Coronary artery (tissue), 2 donors: ENCODE measurements around the gene ZBTB40.

Source experiments
- DNase-seq: peaks from one replicate; pipeline ENCODE4 v3.0.0-alpha.2; 2017; ENCODE audit warnings: low spot score
- H3K27ac ChIP-seq, 2 donors: fragments of 200-600 bp; sonication (generic); one replicate each; pipeline ENCODE4 v1.5.1; 2016 to 2019
- H3K4me3 ChIP-seq: fragments of 200-600 bp; sonication (generic); 2 replicates; pipeline ENCODE4 v1.5.1; 2016; ENCODE audit warnings: mild to moderate bottlenecking, moderate library complexity
- TF ChIP-seq, protein P1 (sequence below): fragments of 200-600 bp; sonication (generic); IDR thresholded peaks from one replicate; pipeline ENCODE4 v1.5.1; 2019; ENCODE audit warnings: antibody characterized with exemption

The ZBTB40 gene

GRCh38 chr1:22543679-22544078 lies 92.0 kb downstream of the ZBTB40 start:
- no peak for DNase-seq
- Histone ChIP-seq H3K4me3 (no peak overlapping the region), H3K27ac (no peak overlapping the region)
- TF ChIP-seq, protein P1, sequence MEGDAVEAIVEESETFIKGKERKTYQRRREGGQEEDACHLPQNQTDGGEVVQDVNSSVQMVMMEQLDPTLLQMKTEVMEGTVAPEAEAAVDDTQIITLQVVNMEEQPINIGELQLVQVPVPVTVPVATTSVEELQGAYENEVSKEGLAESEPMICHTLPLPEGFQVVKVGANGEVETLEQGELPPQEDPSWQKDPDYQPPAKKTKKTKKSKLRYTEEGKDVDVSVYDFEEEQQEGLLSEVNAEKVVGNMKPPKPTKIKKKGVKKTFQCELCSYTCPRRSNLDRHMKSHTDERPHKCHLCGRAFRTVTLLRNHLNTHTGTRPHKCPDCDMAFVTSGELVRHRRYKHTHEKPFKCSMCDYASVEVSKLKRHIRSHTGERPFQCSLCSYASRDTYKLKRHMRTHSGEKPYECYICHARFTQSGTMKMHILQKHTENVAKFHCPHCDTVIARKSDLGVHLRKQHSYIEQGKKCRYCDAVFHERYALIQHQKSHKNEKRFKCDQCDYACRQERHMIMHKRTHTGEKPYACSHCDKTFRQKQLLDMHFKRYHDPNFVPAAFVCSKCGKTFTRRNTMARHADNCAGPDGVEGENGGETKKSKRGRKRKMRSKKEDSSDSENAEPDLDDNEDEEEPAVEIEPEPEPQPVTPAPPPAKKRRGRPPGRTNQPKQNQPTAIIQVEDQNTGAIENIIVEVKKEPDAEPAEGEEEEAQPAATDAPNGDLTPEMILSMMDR = no peak

- Histone ChIP-seq H3K27ac (no peak overlapping the region), H3K4me3 (no peak overlapping the region)
- TF ChIP-seq, protein P1 = no peak
- DNase-seq = no peak
Observed at GRCh38 chr1:22544606-22545005, 93.0 kb downstream of the ZBTB40 start.

- no peak overlapping the region for H3K27ac ChIP-seq
- DNase-seq = no peak
- H3K4me3 ChIP-seq = no peak overlapping the region
- TF ChIP-seq, protein P1 = no peak
Observed at GRCh38 chr1:22545141-22545540, 93.5 kb downstream of the ZBTB40 start.

DNA sequence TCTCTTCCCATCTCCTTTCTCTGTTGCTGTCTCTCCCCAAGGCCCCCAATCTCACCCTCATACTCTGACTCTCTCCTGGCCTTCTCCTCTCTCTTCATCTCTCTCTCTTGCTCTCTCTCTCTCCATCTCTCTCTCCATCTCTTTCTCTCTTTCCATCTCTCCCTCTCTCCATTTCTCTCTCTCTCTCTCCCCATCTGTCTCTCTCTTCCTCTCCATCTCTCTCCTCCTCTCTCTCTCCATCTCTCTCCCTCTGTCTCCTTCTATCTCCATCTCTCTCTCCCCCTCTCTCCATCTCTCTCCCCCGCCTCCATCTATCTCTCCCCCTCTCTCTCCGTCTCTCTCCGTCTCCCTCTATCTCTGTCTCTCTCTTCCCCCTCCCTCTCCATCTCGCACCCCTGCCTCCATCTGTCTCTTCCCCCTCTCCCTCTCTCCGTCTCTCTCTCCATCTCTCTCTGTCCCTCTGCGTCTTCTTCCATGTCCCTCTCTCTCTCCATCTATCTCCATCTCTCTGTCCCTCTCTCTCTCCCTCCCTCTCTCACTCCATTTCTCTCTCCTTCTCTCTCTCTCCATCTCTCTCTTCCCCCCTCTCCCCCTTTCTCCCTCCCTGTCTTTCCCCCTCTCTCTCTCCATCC lies 95.7 kb downstream of the ZBTB40 start:
- DNase-seq = no peak
- Histone ChIP-seq H3K4me3 (no peak overlapping the region), H3K27ac (no peak overlapping the region)
- TF ChIP-seq, protein P1 = no peak

DNA sequence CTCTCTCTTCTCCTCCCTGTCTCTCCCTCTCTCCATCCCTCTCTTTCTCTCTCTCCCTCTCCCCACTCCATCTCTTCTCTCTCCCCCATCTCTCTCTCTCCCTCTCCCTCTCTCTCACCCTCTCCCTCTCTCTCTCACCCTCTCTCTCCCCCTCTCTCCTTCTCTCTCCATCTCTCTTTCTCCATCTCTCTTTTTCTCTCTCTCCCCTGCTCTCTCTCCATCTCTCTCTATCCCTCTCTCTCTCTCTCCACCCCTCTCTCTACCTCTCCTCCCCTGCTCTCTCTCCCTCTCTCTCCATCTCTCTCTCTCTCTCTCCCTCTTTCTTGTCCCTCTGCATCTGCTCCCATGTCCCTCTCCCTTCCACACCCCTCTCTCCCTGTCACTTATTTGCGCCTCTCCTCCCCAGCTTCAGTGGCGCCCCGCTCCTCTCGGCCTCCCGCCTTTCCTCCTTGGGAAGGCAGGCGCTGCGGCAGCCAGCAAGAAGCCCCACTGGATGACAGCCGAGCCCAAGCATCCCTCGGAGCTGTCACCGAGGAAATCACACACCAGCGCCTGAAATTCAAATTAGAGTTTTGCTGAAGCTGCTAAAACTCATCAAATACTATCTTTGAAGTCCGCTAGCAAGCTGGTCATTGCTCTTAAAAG lies 96.3 kb downstream of the ZBTB40 start:
- no peak for DNase-seq
- Histone ChIP-seq H3K27ac (no peak overlapping the region), H3K4me3 (no peak overlapping the region)
- TF ChIP-seq, protein P1 = no peak

DNA sequence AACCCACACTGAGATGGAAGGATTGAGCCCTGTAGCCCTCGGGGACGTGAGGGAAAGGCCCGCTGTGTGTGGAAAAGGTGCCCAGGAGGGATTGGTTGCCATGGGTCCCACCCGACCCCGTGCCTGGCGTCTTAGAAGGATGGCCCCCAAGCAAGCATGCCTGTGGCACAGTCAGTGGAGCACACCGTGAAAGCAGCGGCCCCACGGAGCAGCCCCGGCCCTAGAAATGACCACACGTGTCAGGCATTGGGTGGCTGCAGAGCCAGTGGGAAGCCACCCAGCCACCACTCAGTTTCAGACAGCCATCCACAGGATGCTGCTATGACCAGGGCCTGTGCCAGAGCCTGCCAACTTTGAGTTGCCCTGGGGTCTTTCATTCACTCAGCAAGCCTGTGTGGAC lies 98.4 kb downstream of the ZBTB40 start:
- TF ChIP-seq, protein P1 = no peak
- Histone ChIP-seq H3K27ac (no peak overlapping the region), H3K4me3 (no peak overlapping the region)
- DNase-seq = no peak

DNA sequence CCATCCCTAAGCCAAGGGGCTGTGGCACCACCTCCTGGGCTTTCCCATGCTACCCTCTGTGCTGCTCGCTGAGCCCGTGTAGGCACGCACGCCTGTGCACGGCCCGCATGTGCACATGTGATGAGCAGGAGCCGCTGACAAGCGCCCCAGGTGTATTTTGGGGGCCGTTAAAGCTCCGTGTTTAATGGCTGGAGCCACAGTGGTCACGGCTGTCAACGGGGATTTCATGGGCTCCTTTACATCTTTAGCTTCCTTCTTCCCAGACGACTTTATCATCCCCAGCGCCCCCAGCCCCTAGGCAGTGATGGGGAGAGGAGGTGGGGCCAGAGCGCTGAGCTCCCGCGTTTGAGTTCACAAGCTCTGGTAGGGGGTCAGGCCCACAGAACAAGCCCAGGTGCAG lies 99.9 kb downstream of the ZBTB40 start:
- H3K4me3 ChIP-seq = no peak overlapping the region
- TF ChIP-seq, protein P1 = no peak

More for the DNA sequence above, 99.9 kb downstream of the ZBTB40 start:
- no peak overlapping the region for H3K27ac ChIP-seq
- DNase-seq = no peak
